Activated CD4-positive, alpha-beta memory T cell treated with anti-CD3 and anti-CD28 coated beads, Interleukin-2, amount 10 ng/mL, durations not matched to agents 7 days and 5 days (primary cell): ENCODE measurements around the gene ZBTB8A. TPM values are rescaled to one million over a fixed set of nuclear protein-coding genes. Genes with fewer than 3 reads are reported as not detected.

Experiments
- CTCF ChIA-PET: fragments of 350-600 bp; sonication (Branson Sonifier 250); formaldehyde crosslinking; loops from one replicate; lab custom pipeline; 2021; ENCODE audit warnings: antibody characterized with exemption, inconsistent platforms; lab: Charles Lee
- POLR2A ChIA-PET: fragments of 350-600 bp; sonication (Branson Sonifier 250); formaldehyde crosslinking; loops from one replicate; lab custom pipeline; 2021; ENCODE audit warnings: antibody characterized with exemption; lab: Charles Lee
- DNase-seq: peaks from one replicate; pipeline ENCODE4 v3.0.0-alpha.2; 2020
- H3K27ac Mint-ChIP-seq: one replicate; pipeline ENCODE4 v1.8.0; 2021; ENCODE audit warnings: mild to moderate bottlenecking, mixed read lengths
- H3K27me3 Mint-ChIP-seq: one replicate; pipeline ENCODE4 v1.8.0; 2021; ENCODE audit warnings: mixed read lengths
- H3K36me3 Mint-ChIP-seq: one replicate; pipeline ENCODE4 v1.8.0; 2021; ENCODE audit warnings: low read depth, mixed read lengths
- H3K4me1 Mint-ChIP-seq: one replicate; pipeline ENCODE4 v1.8.0; 2021; ENCODE audit warnings: mixed read lengths
- H3K4me3 Mint-ChIP-seq: one replicate; pipeline ENCODE4 v1.8.0; 2021; ENCODE audit warnings: mild to moderate bottlenecking, mixed read lengths
- H3K9me3 Mint-ChIP-seq: one replicate; pipeline ENCODE4 v1.8.0; 2021; ENCODE audit warnings: mixed read lengths
- total RNA-seq, 2 experiments: library from RNA; stranded (reverse); gene quantifications; one replicate each; pipeline ENCODE4 v1.2.3, GENCODE V29; 2021

ZBTB8A gene
- total RNA-seq, 2 experiments from 2014 or later: 0.18 to 0.20 TPM

- Mint-ChIP-seq H3K27ac (peak overlapping the region; percentile 100), H3K4me3 (peak overlapping the region; percentile 99), H3K4me1 (peaks cover 63% of the 10 kb centered on the region), H3K9me3 (no peaks in the 10 kb centered on the region), H3K27me3 (no peaks in the 10 kb centered on the region), H3K36me3 (peaks cover 52% of the 10 kb centered on the region)
- DNase-seq: no peak
- POLR2A ChIA-PET: interaction anchor here (0.7 to 3.1 kb wide), 28 partner anchors 9 to 1007 kb away, joined by 3 to 32 read pairs (median 5); partner anchors contain the start of genes BSDC1, KPNA6, LCK and MARCKSL1
- CTCF ChIA-PET: interaction anchor here (0.5 to 2.7 kb wide), 7 partner anchors 8 to 396 kb away, joined by 4 to 9 read pairs (median 4); no protein-coding TSS in a partner anchor
Observed at GRCh38 chr1:32651461-32652073, 112.3 kb downstream of the ZBTB8A start.

GRCh38 chr1:32652244-32652962, 113.2 kb downstream of the ZBTB8A start:
- Mint-ChIP-seq H3K4me3 (peak overlapping the region; percentile 99), H3K27me3 (no peaks in the 10 kb centered on the region), H3K9me3 (no peaks in the 10 kb centered on the region), H3K36me3 (peaks cover 59% of the 10 kb centered on the region), H3K4me1 (peaks cover 70% of the 10 kb centered on the region), H3K27ac (peak overlapping the region; percentile 100)
- no peak for DNase-seq
- ChIA-PET POLR2A (interaction anchor here (0.7 to 3.1 kb wide), 5 partner anchors 8 to 544 kb away, joined by 3 to 32 read pairs (median 8); partner anchors contain the start of genes KPNA6, S100PBP and YARS1), CTCF (interaction anchor here (1.8 to 2.7 kb wide), 2 partner anchors 25 to 132 kb away, joined by 9 read pairs; no protein-coding TSS in a partner anchor)

Other genes starting within 250 kb of the ZBTB8A start
- 100 to 1,000 TPM; 180 to 185 TPM for gene HDAC1, start 247.3 kb upstream of the ZBTB8A start, total RNA-seq
- 10 to 100 TPM; 26.4 to 27.9 TPM for gene MARCKSL1, start 203.2 kb upstream of the ZBTB8A start, total RNA-seq
- gene FAM229A, start 176.9 kb upstream of the ZBTB8A start, total RNA-seq: 10 to 100 TPM; 10.6 to 11.8 TPM
- 1 to 10 TPM in 1 of 2 experiments, under 1 TPM in 1; 0.70 to 1.0 TPM for gene TSSK3, start 176.9 kb upstream of the ZBTB8A start, total RNA-seq
- gene BSDC1, start 145.0 kb upstream of the ZBTB8A start, total RNA-seq: 10 to 100 TPM; 52.5 to 52.6 TPM
- not detected for gene ZBTB8B, start 74.4 kb upstream of the ZBTB8A start, total RNA-seq
- gene ZBTB8OS, start 111.1 kb downstream of the ZBTB8A start, total RNA-seq: 10 to 100 TPM; 58.1 to 60.4 TPM
- 100 to 1,000 TPM; 271 to 277 TPM for gene RBBP4, start 111.8 kb downstream of the ZBTB8A start, total RNA-seq
- not detected for gene SYNC, start 163.3 kb downstream of the ZBTB8A start, total RNA-seq